HepG2 (cell line): ENCODE results near the gene PPP2R2C. TPM values are rescaled to one million over a fixed set of nuclear protein-coding genes. Genes with fewer than 3 reads are reported as not detected.

Source experiments
- CSRNP1 ChIP-seq: sonication (generic); formaldehyde crosslinking; IDR thresholded peaks from 2 replicates; pipeline ENCODE4 v1.8.1; 2023; ENCODE audit warnings: mild to moderate bottlenecking, missing genetic modification reagents
- KDM5A ChIP-seq: fragments of 200-600 bp; sonication (generic); IDR thresholded peaks from 2 replicates; pipeline ENCODE4 v1.7.0; 2018; ENCODE audit warnings: antibody characterized with exemption, mild to moderate bottlenecking, low read length, borderline replicate concordance
- MYC ChIP-seq: sonication (generic); formaldehyde crosslinking; IDR thresholded peaks from 2 replicates; pipeline ENCODE4 v1.9.0; 2021; ENCODE audit warnings: missing genetic modification reagents, borderline replicate concordance
- TFAP4 ChIP-seq: sonication (generic); IDR thresholded peaks from 2 replicates; pipeline ENCODE4 v1.6.1; 2016; ENCODE audit warnings: low read depth, borderline replicate concordance
- ZHX2 ChIP-seq, 2 experiments: sonication (generic) in 1 of 2; formaldehyde crosslinking in 1 of 2; IDR thresholded peaks; 2 replicates each; pipeline versions ENCODE4 v1.6.1 to v1.9.0; 2014 to 2022; ENCODE audit warnings: antibody characterized with exemption in 1 of 2, borderline replicate concordance in 1 of 2, inconsistent platforms in 1 of 2, low read depth in 1 of 2, missing genetic modification reagents in 1 of 2
- ZNF780A ChIP-seq: sonication (generic); formaldehyde crosslinking; IDR thresholded peaks from 2 replicates; pipeline ENCODE4 v1.8.0; 2022; ENCODE audit warnings: mild to moderate bottlenecking, missing genetic modification reagents, moderate library complexity
- polyA plus RNA-seq, 8 experiments: library from polyadenylated mRNA; depleted of rRNA in 3 of 8; stranded (reverse) in 7 of 8; unstranded in 1 of 8; fragments of >200 nt; fragmentation: Illumina TruSeq in 4 of 8; extraction: Trizol in 4 of 8; gene quantifications; 2 replicates each; pipeline versions ENCODE4 v1.2.1 to v1.2.3, GENCODE V29; 2011 to 2016; ENCODE audit warnings: low read depth in 4 of 8, missing spikeins in 1 of 8, mixed read lengths in 1 of 8; ENCODE audit not compliant: insufficient read depth in 1 of 8
- total RNA-seq, 5 experiments: library from RNA; depleted of rRNA; stranded (reverse); fragments of >200 nt; fragmentation: Illumina TruSeq; extraction: Trizol; gene quantifications; 2 replicates each; pipeline ENCODE4 v1.2.3, GENCODE V29; 2016; ENCODE audit warnings: low read depth in 1 of 5

Gene PPP2R2C
- total and polyA plus RNA-seq, 2 of the 13 experiments (the other 11 are each of a cell fraction or from before 2014, with no cell fraction given): 0.60 to 8.6 TPM

DNA sequence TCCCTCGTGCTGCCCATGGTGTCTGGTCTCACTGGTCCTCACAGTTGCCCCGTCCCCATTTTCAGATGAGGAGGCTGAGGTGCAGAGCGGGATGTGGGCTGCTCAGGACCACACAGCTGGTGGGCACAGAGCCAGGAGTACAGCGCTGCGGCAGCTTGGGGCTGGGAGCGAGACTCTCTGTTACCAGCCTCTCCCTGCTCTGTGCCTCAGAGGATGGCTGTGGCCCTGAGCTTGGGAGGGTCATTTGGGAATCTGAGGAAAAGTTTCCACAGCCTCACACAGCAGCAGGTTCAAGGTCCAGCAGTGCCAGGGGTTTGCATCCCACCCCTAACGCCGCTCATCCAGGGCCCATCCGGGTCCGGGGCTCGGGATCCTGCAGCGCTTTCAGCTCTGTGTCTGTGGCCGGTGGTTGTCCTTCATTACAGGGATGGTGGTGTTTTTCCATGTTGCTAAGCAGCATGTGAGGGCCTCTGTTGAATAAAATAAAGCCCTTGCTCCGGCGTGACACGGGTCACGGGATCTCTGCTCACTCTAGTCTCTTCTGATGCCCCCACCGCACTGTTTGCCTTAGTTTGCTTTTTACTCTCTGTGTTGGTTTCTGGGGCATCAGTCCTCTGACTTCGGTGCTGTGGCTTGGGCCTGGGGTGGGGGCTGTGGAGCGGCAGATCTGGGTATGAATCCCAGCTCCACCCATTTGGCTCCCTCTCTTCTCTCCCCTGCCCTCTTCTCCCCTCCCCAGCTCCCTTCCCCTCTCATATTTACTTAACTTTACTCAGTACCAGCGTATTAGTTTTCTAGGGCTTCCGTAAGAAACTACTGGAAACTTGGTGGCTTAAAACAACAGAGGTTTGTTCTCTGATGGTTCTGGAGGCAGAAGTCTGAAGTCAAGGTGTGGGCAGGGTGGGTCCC lies 196.3 kb downstream of the PPP2R2C start (continued):
- TF ChIP-seq ZHX2 (IDR thresholded peaks at IDR 0.05; ENCODE audit: low read depth) (no peak), ZHX2 (CRISPR knock-in tag; IDR thresholded peaks at IDR 0.05; ENCODE audit: borderline replicate concordance) (no peak), MYC (CRISPR knock-in tag) (0 out of 2 replicates have a peak, but pooled peaks have one; percentile 50), CSRNP1 (CRISPR knock-in tag) (0 out of 2 replicates have a peak, but pooled peaks have one; percentile 17), KDM5A (0 out of 2 replicates have a peak, but pooled peaks have one; percentile 33), ZNF780A (CRISPR knock-in tag) (no peak), TFAP4 (peak; percentile 65; the same call in 1 of the 2 replicates)
